Effector CD8-positive, alpha-beta T cell (primary cell): ENCODE measurements around the gene PNLDC1.

Source experiments
- DNase-seq: peaks from one replicate; lab custom pipeline; 2025; lab: John Stamatoyannopoulos, UW
- total RNA-seq, 4 experiments: gene quantifications; one replicate each; lab custom pipeline; 2026; lab: John Stamatoyannopoulos, UW

The PNLDC1 gene, protein sequence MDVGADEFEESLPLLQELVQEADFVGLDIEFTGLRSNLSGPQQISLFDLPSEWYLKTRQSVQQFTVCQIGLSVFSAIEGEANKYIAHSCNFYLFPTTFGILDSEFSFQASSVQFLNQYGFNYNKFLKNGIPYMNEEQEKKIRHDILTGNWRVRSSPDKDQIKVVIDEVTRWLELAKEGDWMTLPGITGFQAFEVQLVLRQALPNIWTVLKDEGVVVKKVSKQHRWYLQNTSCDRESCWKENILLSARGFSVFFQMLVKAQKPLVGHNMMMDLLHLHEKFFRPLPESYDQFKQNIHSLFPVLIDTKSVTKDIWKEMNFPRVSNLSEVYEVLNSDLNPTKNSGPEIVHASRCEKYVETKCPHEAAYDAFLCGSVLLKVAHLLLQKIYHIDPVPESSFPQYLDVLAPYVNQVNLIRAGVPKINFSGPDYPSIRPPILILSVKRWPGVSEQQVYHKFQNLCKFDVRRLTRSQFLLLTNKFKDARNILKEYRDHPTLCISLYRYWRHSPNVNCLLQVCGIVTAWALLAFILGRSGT
- 0.18 to 1.1 (median 0.78) reads per million in 4 experiments for total RNA-seq

DNA sequence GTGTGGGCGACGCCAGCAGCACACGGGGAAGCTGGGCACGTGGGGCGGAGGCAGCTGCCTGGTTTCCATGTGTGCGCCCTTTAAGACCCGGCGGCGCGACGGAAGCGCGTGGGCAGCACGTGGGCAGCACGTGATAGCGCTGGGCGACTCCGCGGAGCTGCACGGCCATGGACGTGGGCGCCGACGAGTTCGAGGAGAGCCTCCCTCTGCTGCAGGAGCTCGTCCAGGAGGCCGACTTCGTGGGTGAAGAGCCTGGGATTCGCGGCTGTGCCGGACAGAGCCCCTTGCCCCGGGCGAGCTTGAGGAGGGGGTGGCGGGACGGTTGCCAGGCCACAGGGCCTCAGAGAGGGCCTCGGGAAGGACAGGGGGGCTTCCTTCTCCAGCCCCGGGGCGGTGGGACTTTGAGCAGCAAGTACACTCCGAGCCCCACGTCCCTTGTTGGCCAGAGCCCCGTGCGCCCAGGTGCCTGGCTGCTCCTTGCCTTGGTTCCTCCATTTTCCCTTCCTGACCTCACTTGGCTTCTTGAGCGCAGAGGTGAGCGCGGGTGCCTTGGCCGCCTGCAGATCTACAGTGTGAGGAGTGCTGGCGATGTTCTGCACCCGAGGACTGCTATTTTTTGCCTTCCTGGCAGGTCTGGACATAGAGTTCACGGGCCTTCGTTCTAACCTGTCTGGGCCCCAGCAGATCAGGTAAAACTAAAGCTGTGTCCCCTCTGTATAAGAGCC lies at the start of gene PNLDC1:
Gene PNLDC1 (plus strand): TSS at position 136 of the 725 bp plus-strand sequence. CDS start 32 bp downstream, at position 168.
- no peak for DNase-seq

DNA sequence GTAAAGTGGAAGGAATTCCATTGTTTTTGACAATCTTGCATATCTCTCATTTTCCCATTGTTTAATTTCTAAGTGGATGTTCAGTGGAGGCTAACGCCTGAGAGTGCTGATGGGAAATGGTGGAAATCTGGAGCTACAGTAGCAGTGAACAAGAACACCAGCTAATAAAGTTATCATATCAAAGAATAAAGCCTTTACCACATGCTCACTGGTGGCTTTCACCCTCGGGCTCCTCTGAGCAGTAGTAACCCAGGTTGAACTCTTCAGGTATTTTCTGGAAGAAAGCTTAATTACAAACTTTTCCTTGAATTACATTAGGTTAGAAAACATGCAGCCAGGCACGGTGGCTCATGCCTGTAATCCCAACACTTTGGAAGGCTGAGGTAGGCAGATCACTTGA lies 48.6 kb upstream of the PNLDC1 start:
- no peak for DNase-seq

DNA sequence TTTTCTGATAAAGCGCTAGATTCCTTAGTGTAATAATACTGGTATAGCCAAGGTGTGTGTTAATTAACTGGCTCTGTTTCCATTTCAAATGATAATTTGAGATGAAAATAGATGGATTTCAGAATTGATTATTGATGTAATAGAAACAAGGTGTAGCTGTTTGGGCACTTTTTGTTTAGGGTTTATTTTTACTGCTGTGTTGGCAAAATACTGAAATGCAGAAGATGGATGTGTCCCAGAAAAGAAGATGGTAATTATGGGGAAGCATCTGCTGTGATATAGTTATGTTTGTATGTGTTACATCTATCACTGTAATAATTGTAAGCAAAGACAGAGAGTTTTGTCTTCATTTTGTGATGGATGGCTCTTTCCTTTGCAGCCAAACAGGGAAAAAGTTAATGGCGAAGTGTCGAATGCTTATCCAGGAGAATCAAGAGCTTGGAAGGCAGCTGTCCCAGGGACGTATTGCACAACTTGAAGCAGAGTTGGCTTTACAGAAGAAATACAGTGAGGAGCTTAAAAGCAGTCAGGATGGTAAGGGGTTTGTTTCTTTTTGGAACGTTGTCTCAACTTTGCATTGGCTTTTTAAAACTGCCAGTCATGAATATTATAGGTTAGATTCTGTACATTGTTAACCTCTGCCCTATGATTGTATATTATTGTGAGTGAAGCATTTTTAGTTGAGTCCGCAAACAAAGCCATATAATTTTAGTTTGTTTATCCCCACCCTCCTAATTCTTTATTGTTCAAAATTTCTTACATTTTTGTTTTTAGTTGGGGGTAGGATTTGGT lies 46.8 kb upstream of the PNLDC1 start:
- DNase-seq, result no peak

DNA sequence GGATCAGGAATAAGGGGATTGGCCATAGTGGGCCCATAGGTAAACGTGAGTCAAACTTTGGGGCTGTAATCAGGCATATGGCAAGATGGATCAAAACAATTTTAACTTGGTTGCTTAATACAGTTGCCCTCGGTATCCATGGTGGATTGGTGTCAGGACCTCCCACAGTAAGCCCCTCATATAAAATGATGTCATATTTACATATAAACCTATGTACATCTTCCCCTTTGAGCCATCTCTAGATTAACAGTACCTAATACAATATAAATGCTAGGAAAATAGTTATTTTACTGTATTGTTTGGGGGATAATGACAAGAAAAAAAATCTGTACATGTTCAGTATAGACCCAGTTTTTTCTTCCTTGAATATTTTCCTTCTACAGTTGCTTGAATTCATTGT lies 45.7 kb upstream of the PNLDC1 start:
- DNase-seq, result no peak

DNA sequence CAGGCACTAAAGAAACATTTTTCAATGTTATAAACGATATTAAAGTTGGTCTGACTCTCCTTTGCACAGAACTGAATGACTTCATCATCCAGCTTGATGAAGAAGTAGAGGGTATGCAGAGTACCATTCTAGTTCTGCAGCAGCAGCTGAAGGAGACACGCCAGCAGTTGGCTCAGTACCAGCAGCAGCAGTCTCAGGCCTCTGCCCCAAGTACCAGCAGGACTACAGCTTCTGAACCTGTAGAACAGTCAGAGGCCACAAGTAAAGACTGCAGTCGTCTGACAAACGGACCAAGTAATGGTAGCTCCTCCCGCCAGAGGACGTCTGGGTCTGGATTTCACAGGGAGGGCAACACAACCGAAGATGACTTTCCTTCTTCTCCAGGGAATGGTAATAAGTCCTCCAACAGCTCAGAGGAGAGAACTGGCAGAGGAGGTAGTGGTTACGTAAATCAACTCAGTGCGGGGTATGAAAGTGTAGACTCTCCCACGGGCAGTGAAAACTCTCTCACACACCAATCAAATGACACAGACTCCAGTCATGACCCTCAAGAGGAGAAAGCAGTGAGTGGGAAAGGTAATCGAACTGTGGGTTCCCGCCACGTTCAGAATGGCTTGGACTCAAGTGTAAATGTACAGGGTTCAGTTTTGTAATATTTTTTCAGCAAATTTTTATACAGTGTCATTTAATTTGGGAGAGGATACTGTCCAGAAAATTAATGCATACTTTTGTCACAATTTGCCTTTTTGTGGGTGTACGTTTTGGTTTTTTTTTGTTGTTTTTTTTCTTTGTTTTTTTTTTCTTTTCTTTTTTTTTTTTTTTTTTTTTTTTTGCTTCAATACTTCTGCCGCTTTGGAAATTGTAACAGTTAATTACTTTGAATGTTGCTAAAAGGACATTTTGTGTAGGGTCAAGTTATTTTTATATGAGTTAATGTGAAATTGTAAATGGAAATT lies 44.8 kb upstream of the PNLDC1 start:
- no peak for DNase-seq

DNA sequence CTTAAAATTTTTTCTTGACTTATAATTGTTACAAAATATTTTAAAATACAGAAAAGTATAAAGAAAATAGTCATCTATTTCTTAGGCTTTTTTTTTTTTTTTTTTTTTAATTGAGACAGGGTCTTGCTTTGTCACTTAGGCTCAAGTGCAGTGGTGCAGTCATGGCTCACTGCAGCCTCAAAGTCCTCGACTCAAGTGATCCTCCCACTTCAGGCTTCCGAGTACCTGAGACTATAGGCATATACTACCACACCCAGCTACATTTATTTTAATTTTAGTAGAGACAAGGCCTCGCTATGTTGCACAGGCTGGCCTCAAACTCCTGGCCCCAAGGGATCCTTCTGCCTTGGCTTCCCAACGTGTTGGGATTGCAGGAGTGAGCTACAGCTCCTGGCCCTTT lies 43.6 kb upstream of the PNLDC1 start:
- no peak for DNase-seq

DNA sequence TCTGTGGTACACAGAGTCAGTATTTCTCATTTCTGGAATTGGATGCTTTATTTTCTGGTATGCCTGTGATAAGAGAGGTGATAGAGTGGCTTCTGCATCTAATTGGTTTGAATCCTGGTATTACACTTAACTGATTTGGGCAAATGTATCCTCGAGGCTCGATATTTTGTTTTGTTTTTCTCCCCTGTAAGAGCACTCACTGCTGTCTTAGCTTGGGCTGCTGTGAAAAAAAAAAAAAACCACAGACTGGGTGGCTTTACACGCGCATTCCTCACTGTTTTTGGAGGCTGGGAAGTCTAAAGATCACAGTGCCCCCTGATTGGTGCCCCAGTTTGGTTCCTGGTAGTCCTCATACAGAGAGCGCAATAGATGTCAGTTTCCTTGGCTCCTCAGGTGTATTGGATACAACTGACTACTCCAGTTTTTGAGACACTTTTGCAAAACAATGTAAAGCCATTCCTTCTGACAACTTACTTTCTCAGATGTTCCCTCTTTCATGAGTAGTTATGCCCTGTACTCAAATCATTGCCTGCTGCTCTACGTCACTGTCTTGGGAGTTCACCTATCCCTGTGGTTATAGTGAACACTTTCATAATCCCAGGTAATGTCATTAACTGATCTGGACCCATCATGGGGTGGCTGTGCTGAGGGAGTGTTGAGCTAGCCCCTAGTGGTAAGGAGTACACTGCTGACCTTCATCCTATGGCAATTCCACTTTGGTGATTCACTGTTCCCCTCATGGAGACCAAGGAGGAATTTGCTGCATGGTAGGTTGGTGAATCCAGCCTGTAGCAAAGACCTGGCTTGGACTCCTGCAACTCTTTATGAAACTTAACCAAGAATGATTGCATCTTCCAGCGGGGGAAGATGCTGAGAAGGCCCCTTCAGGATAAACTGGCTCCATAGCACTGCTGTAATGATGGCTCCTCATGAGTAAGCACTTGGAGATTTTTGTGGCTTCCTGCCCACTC lies 41.8 kb upstream of the PNLDC1 start:
- DNase-seq, result no peak

DNA sequence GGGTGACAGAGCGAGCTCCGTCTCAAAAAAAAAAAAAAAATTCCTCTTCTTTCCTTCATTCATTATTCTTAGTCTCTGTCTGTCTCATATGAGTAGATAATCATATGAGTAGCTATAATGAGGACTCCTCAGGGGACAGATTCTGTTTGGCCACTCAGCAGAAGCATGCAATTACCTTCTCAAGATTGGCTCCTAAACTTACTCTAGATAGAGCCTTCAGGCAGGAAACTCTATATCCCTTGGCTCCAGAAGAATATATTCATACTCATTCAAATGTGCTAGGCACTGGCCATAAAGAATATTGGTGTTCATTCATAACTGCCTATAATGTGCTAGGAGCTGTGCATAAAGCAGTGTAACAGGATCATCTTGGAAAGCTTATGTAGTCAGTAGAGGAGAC lies 40.4 kb upstream of the PNLDC1 start:
- no peak for DNase-seq

DNA sequence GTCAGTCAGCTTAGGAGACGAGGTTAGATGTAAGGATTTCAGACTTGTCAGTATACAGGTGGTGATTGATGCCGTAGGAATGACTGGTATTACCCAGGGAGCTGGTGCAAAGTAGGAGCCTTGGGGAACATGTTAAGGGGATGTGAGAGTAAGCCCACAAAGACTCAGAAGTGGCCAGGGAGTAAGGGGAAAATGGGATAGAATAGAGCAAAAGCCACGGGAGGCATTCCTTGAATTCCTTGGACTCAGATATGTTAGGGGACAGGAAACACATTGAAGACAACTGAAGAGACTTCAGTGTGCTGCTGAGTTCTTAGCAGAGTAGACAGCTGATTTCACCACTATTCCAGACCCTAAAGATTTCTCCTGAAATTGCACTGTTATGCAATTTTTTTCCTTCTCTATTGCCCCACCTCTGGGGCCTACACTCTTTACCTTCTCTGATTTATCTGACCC lies 39.4 kb upstream of the PNLDC1 start:
- no peak for DNase-seq

DNA sequence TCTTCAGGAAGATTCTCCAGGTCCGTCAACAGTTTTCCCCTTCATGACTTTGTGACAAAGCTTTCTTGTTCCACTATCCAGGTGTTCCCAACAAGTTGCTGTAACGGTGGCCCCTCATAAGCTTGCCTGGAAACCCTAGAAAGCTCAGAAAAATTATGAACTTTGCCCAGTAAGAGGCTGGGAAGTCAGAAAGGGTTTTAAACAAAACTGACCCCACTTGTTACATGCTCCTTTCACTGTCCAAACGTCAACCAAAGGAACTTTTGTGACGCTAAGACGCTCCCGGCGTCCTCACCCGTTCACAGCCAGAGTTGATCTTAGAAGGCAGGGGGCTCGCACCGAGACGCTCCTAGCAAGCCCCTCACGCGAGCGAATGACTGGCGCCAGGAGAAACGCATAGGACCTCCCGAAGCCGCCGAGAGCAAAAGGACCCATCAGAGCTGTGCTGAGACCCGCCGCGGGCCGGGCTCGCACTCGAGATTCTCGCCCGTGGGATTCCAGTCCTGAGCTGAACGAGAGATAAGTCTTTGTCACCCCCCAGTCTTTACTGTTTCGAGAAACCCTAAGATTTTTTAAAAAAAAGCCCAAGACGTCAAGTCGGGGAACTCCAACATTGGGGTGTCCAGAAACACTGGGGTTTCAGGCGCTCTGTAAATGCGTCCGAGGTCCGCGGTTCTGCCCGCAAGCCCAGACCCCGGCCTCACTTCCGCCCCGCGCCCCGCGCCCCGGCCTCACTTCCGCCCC lies 38.8 kb upstream of the PNLDC1 start:
- DNase-seq, result no peak

DNA sequence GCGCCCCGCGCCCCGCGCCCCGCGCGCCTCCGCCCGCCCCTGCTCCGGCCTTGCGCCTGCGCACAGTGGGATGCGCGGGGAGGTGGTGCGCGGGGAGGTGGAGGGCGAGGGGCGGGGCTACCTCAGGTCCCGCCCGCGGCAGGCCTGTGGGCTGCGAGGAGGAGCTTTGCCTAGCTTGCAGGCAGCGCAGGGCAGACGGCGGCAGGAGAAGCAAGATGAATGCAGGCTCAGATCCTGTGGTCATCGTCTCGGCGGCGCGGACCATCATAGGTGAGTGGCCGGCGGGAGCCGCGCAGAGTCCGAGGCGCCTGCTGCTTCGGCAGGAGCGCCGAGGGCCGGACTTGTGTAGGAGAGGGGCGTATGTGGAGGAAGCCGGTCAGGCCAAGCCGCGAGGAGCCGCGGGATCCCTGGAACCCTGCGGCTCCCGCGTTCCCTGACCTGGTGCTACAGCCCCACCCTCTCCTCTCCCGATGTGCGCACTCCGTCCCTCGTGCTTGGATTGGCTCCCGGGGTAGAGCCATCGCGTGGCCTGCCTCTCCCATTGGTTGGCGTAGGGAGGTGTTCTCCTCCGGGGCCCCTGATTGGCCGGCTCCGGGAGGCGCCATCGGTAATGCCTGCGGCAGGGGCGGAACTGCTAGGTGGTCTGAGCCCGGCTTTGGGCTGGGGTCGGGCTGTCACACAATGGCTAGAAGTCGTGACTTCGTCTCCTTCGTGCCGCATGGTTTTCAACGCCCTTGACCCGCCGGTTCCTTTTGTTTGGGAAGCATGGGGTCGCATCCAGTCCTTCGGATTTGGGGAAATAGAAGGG lies 38.0 kb upstream of the PNLDC1 start, which contains the start of gene ACAT2:
Gene ACAT2 (plus strand): TSS at position 173 of the 808 bp plus-strand sequence. CDS start 43 bp downstream, at position 216.
- DNase-seq, result peak; percentile 92

DNA sequence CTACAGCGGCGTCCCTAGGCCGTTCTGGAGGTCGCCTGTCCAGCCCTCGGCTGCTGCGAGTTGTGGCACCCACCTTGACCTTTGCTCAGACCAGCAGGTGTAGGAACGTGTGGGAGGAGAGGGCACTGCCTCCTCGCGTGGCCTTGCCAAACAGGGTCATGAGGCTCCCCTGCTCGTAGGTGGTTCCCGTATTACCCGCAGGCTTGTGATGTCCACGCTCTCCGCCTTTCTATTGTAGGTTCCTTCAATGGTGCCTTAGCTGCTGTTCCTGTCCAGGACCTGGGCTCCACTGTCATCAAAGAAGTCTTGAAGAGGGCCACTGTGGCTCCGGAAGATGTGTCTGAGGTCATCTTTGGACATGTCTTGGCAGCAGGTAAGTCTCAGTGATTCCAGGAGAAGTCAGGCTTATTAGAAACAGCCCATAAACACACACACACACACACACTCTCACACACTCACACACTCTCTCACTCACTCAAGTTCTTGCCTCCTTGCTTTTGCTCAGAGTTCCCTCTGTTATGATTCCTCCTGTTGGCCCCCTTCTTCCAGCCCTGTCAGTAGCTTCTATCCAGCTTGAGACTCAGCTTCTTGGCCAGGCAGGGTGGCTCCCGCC lies 37.3 kb upstream of the PNLDC1 start:
- no peak for DNase-seq

DNA sequence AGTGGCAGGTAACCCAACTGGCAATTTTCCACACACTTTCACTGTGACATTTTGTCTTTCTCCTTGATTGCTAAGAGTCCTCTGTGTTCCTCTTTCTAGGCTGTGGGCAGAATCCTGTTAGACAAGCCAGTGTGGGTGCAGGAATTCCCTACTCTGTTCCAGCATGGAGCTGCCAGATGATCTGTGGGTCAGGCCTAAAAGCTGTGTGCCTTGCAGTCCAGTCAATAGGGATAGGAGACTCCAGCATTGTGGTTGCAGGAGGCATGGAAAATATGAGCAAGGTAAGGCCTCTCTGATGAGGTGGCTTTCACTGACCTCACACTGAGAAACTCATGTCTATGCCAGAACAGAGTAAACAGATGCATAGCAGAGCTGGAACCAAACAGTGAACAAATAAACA lies 33.2 kb upstream of the PNLDC1 start:
- no peak for DNase-seq

DNA sequence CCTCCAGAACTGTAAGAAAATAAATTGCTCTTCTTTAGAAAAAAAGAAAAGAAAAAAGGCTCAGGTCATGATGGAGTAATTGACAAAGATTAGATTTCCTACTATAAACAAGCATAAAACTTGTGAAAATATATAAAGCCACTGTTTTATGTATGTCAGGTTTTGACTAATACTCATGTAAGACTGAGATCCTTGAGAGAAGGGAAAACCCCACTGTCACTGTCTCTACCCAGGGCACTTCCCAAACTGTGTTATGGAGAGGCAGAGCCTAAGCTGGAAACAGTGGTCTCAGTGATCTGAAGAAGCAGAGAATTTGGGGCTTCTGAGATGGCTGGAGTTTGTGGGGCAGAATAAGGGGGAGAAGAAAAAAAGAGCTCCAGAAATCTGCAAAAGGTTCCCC lies 30.6 kb upstream of the PNLDC1 start:
- no peak for DNase-seq

DNA sequence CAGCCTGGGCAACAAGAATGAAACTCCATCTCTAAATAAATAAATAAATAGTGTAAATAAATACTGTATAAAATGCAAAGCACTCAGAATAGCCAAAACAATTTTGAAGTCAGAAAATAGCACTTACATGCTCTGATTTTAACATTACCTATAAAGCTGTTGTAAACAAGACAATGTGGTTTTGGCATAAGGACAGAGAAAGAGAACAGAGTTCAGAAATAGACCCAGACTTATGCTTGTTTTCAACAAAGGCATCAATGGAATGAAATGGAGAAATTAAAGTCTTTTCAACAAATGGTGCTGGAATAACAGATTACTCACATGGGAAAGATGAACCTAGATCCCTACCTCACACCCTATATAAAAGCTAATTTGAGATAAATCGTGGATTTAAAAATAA lies 27.9 kb upstream of the PNLDC1 start:
- no peak for DNase-seq

DNA sequence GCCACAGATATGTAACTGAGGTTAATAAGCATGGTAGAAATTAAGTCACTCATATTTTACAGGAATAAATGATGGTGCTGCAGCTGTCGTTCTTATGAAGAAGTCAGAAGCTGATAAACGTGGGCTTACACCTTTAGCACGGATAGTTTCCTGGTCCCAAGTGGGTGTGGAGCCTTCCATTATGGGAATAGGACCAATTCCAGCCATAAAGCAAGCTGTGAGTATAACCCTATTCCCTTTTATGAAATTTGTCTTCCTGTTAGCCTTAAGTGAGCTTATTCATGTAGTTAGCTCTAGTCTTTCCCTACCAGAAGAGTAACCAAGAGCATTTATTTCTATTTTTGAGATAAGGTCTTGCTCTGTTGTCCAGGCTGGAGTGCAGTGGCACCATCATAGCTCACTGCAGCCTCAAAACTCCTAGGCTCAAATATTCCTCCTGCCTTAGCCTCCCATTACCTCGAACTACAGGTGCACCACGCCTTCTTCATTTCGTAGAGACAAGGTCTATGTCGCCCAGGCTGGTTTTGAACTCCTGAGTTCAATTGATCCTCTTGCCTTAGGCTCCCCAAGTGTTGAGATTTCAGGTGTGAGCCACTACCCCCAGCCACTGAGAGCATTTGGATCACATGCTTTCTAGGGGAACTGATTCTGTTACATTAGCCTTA lies 22.7 kb upstream of the PNLDC1 start:
- DNase-seq, result no peak

DNA sequence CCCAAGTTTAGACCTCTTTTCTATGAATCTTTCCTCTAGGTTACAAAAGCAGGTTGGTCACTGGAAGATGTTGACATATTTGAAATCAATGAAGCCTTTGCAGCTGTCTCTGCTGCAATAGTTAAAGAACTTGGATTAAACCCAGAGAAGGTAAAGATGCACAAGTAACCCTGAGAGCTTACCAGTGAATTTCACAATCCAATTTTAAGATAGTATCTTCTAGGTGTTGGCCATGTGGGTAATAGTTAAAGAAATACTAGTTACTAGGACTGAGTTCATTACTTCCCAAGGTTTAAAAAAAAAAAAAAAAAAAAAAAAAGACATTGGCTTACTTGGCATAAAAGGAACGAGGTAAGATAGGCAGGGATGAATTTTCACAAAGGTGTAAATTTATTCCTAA lies 21.9 kb upstream of the PNLDC1 start:
- no peak for DNase-seq
